ENCODE results near the gene DLK1. TPM values are rescaled to one million over a fixed set of nuclear protein-coding genes. Genes with fewer than 3 reads are reported as not detected.

Gene DLK1
- total and polyA plus RNA-seq, 8 donors, result 0.05 to 24.6 (median 3.5) TPM; not detected in 4

- DNase-seq, result no peak
- Histone ChIP-seq H3K4me1 (peaks cover 8 to 22% (median 19%) of the 10 kb centered on the region in 4 donors), H3K4me3 (no peak overlapping the region), H3K27ac (no peak overlapping the region), H3K36me3 (no peaks in the 10 kb centered on the region), H3K27me3 (peaks cover 0 to 46% (median 12%) of the 10 kb centered on the region in 3 donors), H3K9me3 (no peaks in the 10 kb centered on the region)
- TF ChIP-seq POLR2A (IDR thresholded peaks at IDR 0.05), result no peak
- TF ChIP-seq EP300 (IDR thresholded peaks at IDR 0.05), result no peak
- TF ChIP-seq CTCF (IDR thresholded peaks at IDR 0.05), result no peak
- no peak for TF ChIP-seq POLR2AphosphoS5 (IDR thresholded peaks at IDR 0.05)
- intact Hi-C loops (cut with DNase I; ENCODE audit: low total_unique reads), result no loop called here
- WGBS, 5 donors, result 73 to 83% (median 80%) methylated on average over 13 to 18 of the region's 18 CpGs
Observed at GRCh38 chr14:100710826-100711462, 15.7 kb upstream of the DLK1 start.

- no peak overlapping the region for H3K4me3 ChIP-seq
- no peaks in the 10 kb centered on the region for H3K36me3 ChIP-seq
- peaks cover 8 to 22% (median 19%) of the 10 kb centered on the region in 4 donors for H3K4me1 ChIP-seq
- WGBS, 5 donors, result 75 to 88% (median 78%) methylated on average over 12 of the region's 12 CpGs
- TF ChIP-seq POLR2AphosphoS5 (IDR thresholded peaks at IDR 0.05), result no peak
- no peak for TF ChIP-seq EP300 (IDR thresholded peaks at IDR 0.05)
- no peak for TF ChIP-seq POLR2A (IDR thresholded peaks at IDR 0.05)
- TF ChIP-seq CTCF (IDR thresholded peaks at IDR 0.05), result no peak
- H3K9me3 ChIP-seq, result no peaks in the 10 kb centered on the region
- H3K27me3 ChIP-seq, result peaks cover 0 to 46% (median 12%) of the 10 kb centered on the region in 3 donors
- intact Hi-C loops (cut with DNase I; ENCODE audit: low total_unique reads), result no loop called here
- DNase-seq, result no peak
- H3K27ac ChIP-seq, result no peak overlapping the region
Observed at GRCh38 chr14:100711493-100711892, 15.2 kb upstream of the DLK1 start.

DNA sequence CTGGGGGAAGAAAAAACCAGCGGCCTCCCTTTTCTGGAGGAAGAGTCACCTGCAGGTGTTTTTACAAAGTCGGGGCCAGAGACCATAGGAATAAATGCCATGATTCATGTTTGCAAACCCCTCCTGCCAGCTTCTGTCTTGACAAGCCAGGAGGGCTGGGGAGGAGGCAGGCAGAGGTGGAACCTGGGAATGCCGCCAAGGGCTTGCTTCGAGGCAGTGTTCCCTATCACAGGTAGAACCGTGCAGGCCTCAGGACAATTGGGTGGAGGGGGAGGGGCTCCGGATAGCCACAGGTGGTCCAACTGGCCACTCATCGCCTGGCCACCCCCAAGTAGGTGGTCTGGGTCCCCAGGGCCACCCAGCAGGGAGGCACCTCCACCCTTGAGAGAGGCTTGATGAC, 14.2 kb upstream of the DLK1 start:
- H3K4me3 ChIP-seq, result no peak overlapping the region
- 49 to 67% (median 56%) methylated on average over 6 to 7 of the region's 7 CpGs for WGBS, 5 donors
- peaks cover 0 to 54% (median 12%) of the 10 kb centered on the region in 3 donors for H3K27me3 ChIP-seq
- peak in 1 of 2 donors; percentile 39 for DNase-seq
- H3K9me3 ChIP-seq, result no peaks in the 10 kb centered on the region
- TF ChIP-seq POLR2A (IDR thresholded peaks at IDR 0.05), result no peak
- no peak for TF ChIP-seq POLR2AphosphoS5 (IDR thresholded peaks at IDR 0.05)
- no peak for TF ChIP-seq EP300 (IDR thresholded peaks at IDR 0.05)
- TF ChIP-seq CTCF (IDR thresholded peaks at IDR 0.05), result no peak
- intact Hi-C loops (cut with DNase I; ENCODE audit: low total_unique reads), result no loop called here
- no peak overlapping the region for H3K27ac ChIP-seq
- peaks cover 8 to 22% (median 19%) of the 10 kb centered on the region in 4 donors for H3K4me1 ChIP-seq
- H3K36me3 ChIP-seq, result no peaks in the 10 kb centered on the region

- no peak overlapping the region for H3K27ac ChIP-seq
- no peak overlapping the region for H3K4me3 ChIP-seq
- intact Hi-C loops (cut with DNase I; ENCODE audit: low total_unique reads), result no loop called here
- no peak for DNase-seq
- no peaks in the 10 kb centered on the region for H3K9me3 ChIP-seq
- H3K27me3 ChIP-seq, result peaks cover 0 to 64% (median 12%) of the 10 kb centered on the region in 3 donors
- 62 to 82% (median 72%) methylated on average over 10 of the region's 10 CpGs for WGBS, 5 donors
- TF ChIP-seq CTCF (IDR thresholded peaks at IDR 0.05) (no peak), POLR2A (IDR thresholded peaks at IDR 0.05) (no peak), EP300 (IDR thresholded peaks at IDR 0.05) (no peak), POLR2AphosphoS5 (IDR thresholded peaks at IDR 0.05) (no peak)
- no peaks in the 10 kb centered on the region for H3K36me3 ChIP-seq
- H3K4me1 ChIP-seq, result peaks cover 8 to 15% (median 12%) of the 10 kb centered on the region in 4 donors
Observed at GRCh38 chr14:100713705-100714104, 13.0 kb upstream of the DLK1 start.
